Occipital lobe (tissue), 2 donors: ENCODE measurements around the gene FOXR1. TPM values are rescaled to one million over a fixed set of nuclear protein-coding genes. Genes with fewer than 3 reads are reported as not detected.
"Not testable (repeated sequence)": the region's sequence is repeated elsewhere in the genome, so short reads cannot be mapped to it uniquely, and the experiment has no call there.

Experiments
- DNase-seq: peaks from one replicate; lab custom pipeline; 2025; lab: John Stamatoyannopoulos, UW
- total RNA-seq: library from RNA; depleted of rRNA; stranded (reverse); fragments of >200 nt; gene quantifications from one replicate; pipeline ENCODE4 v1.2.3, GENCODE V29; 2014

Gene FOXR1
- total RNA-seq, 1 donor from 2014 or later: 0.31 TPM

DNA sequence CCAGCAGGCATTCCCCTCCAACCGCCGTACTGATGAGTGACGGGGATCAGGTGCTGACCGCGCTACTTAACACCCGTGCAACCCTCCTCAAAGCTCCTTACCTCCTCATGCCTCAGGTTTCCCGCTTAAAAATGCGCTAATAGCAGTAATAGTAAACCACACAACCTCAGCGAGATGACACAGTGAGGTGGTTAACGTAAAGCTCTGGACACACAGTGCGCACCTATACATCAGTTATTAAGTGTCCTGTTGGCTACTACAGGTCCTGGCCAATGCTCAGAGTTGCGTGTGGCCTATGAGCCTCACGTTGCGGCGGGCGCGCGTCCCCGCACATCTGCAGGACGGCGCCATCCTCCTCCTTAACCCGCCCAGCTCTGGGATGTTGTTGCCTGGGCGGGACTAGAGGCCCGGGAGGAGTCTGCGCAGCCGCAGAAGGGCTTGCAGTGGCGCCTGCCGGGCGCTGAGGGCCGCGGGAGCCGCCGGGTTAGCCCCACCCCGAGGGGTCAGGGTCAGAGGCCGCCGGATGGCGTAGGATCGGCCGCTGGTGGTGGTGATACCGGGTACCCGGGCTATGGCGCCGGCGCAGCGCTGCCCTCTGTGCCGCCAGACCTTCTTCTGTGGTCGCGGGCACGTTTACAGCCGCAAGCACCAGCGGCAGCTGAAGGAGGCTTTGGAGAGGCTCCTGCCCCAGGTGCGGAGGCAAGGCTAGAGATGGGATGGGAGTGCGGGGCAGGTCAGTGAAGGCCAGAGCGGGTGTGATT, 26.2 kb downstream of the FOXR1 start, which contains the start of gene CENATAC:
Gene CENATAC (plus strand): TSS at position 512 of the 761 bp plus-strand sequence. CDS start 60 bp downstream, at position 572.
- DNase-seq: peak; percentile 93

GRCh38 chr11:118998388-118998717, 26.8 kb downstream of the FOXR1 start:
- DNase-seq: no peak

DNA sequence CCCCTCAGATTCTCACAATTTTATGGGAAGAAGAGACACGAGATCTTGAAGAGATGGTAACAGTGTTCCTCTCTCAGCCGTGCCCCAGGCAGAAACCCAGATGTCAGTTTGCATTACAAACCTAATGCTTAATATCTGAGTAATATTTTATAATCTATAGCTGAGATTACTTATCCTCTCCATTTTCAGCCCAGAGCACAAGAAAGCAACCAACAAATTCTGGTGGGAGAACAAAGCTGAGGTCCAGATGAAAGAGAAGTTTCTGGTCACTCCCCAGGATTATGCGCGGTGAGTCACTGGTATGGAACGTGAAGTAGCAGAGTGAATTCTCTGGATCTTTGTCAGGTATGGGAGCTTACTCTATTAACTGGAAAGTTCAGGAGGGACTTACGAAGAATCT, 27.3 kb downstream of the FOXR1 start:
- no peak for DNase-seq

DNA sequence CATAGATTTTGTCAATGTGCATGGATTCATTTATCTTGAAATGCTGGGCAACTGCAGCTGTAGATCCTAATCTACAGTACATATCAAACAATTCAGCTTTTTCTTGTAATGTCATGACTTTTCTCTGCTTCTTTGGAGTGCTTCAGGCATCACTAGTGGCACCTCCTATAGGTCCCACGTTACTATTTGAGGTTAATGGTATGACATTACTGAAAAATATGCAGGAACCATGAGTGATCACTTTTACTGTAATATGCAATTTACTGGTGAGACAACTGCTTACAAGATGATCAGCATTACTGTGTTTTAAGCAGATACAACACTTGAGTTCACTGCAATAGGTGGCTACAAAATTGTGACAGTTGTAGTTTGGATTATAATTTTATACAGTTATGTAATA, 29.3 kb downstream of the FOXR1 start:
- DNase-seq: no peak

- DNase-seq: no peak
Observed at GRCh38 chr11:119006656-119007055, 35.1 kb downstream of the FOXR1 start.

GRCh38 chr11:119011476-119012053, 40.0 kb downstream of the FOXR1 start:
- no peak for DNase-seq

DNA sequence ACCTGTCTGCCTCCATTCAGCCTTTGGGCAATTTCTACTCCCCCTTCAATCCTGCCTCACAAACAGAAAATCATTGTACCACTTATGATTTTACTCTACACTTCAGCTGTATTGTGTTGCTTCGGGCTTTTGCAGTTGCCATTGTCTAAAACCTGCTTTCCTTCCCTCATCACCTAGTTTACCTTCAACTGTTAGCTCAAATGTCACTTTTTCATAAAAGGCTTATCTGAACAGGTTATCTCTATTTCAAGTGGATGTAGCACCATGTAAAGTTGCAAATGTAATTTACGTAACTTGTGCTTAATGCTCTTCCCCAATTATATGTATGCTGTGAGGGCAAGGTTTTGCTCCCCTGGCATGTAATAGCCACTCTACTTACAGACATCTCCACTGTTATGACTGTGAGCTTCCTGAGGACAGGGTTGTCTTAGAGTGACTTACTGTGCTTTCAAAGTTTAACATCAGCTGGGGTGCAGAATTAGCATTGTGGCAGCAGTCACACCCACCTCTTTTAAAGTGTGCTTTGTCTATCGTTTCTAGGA, 41.1 kb downstream of the FOXR1 start:
- DNase-seq: no peak

- DNase-seq: no peak
Observed at GRCh38 chr11:119014209-119014924, 42.8 kb downstream of the FOXR1 start.

DNA sequence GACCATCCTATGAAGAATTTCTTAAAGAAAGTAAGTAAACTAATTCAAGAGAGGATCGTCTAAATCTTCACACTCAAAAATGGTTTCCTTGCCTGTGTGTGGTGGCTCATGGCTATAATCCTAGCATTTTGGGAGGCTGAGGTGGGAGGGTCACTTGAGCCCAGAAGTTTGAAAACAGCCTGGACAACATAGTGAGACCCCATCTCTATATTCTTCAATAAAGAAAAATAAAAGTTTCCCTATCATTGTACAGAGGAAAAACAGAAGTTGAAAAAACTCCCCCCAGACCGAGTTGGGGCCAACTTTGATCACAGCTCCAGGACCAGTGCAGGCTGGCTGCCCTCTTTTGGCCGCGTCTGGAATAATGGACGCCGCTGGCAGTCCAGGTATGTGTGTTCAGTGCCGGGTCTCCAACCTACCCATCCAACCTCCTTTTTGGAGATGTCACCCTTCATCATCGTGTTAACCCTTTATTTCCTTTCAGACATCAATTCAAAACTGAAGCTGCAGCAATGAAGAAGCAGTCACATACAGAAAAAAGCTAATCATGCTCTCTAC, 43.6 kb downstream of the FOXR1 start:
- no peak for DNase-seq

GRCh38 chr11:119016216-119017009, 44.9 kb downstream of the FOXR1 start:
- DNase-seq: no peak

DNA sequence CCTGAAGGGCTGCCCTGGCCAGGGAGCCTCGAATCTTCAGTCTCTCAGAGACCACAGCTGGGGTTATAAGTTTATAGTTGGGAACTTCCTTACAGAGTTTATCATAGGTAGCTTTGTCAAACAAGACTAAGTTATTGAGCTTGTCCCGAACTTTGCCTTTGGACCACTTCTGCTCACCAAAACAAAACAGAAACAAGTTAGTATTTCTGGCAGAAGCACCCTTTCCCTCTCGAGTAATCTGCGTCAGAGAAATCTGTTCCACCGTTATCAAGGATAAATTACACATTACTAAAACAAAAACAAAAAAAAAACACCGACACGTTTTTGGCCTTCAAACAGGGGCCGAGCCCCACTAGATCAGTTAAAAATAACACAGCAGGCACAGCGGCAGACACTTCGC, 45.8 kb downstream of the FOXR1 start:
- not testable (repeated sequence) for DNase-seq

GRCh38 chr11:119018074-119018938, 46.7 kb downstream of the FOXR1 start, which contains the start of the genes RPS25 and TRAPPC4:
Gene RPS25 (minus strand): TSS chr11:119018343. CDS start chr11:119018284, 59 bp downstream.
Gene TRAPPC4 (plus strand): TSS chr11:119018766. CDS start chr11:119018796, 30 bp downstream.
- peak; percentile 96 for DNase-seq

GRCh38 chr11:119019996-119020395, 48.4 kb downstream of the FOXR1 start:
- DNase-seq: no peak

- no peak for DNase-seq
Observed at GRCh38 chr11:119021631-119022030, 50.1 kb downstream of the FOXR1 start.

DNA sequence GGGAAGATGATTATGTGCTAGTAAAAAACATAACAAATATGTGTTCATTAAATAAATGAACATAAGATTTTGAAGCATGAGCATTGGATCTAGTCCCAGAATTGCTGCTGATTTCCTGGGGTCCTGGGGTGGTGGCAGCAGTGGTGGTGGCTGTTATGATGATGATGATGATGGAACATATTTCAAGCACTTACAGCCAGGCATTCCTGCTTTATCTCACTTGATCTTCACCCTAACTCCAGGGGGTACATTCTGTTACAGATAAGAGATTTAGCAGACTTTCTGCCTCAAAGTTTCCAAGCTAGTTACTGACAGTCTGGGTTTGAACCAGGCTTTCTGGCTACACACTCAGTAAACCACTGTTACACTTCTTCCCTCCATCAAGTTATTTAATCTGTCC, 52.2 kb downstream of the FOXR1 start:
- no peak for DNase-seq

GRCh38 chr11:119024430-119025098, 53.0 kb downstream of the FOXR1 start:
- DNase-seq: no peak

DNA sequence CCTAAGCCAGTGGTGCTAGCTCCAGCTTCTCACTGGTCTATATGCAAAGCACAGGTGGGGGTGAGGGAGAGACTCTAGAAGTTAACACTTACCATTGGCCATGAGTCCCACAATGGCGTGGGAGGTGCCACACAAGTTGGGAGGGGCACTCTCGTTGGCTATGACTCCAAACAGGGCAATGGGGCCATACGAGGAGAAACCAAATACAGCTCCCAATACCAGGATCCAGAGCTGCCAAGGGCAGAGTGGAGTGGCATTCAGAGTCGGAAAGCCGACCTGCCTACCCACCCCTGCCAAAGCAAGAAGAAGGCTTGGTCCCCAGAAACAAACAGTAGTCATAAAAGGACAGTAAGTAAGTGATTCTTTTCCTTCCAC, 53.5 kb downstream of the FOXR1 start:
- DNase-seq: no peak

GRCh38 chr11:119025541-119025940, 54.0 kb downstream of the FOXR1 start:
- no peak for DNase-seq

DNA sequence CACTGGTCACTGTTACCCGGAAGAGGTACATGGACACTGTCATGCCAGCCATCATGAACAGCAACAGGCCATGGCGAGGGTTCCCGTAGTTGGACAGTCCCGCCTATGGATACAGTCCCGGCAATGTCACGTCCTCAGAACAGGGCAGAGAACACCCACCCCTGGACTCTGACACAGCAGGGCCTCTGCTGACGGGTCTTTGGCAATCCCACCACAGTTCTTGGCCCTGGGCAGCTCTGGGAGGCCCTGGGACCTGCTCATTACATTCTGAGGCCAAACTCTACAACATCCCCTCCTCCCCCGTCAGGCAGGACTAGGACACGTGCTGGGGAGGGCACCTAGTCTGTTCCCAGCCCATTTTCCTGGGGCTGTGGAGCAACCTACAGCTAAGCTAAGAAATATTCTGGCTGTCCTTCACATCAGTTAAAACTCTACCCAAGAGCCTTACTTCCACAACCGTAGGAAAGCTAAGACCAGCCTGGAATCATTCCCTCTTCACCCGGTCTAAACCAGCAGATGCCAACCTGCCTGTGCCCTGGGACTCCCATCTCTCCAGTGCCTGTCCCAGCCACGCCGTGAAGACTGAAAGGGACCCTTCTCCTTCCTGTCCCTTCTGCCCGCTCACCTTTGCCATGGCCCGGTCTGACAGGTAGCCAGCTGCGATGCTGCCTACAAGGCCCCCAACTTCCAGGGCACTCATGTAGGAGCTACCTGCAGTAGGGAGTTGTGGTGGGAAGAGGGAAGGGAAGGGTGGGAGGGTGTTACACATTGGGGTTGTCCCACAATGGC, 54.6 kb downstream of the FOXR1 start:
- DNase-seq: no peak
